ENCODE data around the gene LTO1.
"Not testable (repeated sequence)": the region's sequence is repeated elsewhere in the genome, so short reads cannot be mapped to it uniquely, and the experiment has no call there.

Gene LTO1

DNA sequence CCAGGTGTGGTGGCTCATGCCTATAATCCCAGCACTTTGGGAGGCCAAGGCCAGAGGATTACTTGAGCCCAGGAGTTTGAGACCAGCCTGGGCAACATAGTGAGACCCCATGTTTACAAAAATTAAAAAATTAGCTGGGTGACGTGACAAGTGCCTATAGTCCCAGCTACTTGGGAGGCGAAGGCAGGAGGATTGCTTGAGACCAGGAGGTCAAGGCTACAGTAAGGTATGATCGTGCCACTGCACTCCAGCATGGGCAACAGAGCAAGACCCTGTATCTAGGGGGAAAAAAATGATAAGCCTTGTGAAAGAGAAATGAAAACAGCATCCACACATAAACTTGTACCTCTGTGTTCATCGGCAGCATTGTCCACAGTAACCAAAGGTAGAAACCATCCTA lies 42.3 kb downstream of the LTO1 start:
- DNase-seq = no peak

DNA sequence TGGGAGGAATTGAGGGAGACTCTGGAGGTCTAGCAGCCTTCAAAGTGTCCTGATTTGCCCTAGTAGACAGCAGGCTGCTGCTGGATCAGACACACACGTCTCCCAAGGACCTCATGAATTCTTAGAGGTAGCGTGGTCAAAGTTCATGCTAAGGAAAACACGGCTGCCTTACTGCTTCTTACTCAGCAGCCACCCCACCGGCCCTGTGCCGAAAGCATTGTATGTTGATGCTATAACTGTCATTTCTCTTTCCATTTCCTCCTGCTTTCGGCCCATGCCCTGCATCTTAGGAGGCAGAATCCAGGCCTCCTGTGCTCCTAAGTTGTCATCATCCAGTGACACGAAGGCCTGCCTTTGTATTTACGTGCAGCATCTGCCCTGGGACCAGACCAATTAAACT lies 44.7 kb downstream of the LTO1 start:
- DNase-seq = no peak

DNA sequence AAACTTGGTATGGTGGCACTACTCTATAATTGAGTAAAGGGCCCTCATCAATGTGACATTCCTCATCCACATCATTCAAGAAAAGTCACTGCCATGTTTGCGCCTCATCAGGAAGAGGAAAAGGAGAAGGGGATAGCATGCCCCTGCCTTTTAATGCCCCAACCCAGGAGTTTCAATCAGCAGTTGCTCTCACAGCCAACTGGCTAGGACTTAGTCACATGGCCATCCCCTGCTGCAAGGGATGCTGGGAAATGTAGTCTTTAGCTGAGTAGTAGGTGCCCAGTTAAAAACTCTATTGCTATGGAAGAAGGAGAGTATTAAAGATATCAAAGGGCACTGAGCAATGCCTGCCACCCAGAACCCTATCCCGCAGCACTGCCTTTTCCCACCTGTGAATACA lies 45.1 kb downstream of the LTO1 start:
- no peak for DNase-seq

GRCh38 chr11:69627551-69627950 lies 47.6 kb downstream of the LTO1 start:
- DNase-seq = no peak

- DNase-seq = no peak
Measured at GRCh38 chr11:69625476-69625875, 49.7 kb downstream of the LTO1 start.

GRCh38 chr11:69624293-69624692 lies 50.9 kb downstream of the LTO1 start:
- DNase-seq = no peak

DNA sequence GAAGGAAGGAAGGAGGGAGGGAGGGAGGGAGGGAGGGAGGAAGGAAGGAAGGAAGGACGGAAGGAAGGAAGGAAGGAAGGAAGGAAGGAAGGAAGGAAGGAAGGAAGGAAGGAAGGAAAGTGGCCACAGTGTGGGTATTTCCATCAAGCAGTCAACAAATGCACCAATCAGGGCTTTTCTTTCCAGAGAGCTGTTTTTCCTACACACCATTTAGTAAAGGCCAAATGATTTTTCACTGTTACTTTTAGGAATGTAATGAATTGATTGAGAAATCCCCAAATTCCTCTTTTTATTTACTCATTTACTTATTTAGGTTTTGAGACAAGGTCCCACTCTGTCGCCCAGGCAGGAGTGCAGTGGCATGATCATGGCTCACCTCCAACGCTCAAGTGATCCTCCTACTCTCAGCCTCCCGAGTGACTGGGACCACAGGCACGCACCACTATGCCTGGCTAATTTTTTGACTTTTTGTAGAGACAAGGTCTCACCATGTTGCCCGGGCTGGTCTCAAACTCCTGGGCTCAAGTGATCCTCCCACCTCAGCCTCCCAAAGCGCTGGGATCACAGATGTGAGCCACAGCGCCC lies 53.0 kb downstream of the LTO1 start:
- DNase-seq = not testable (repeated sequence)

- DNase-seq = no peak
Measured at GRCh38 chr11:69620683-69621290, 54.4 kb downstream of the LTO1 start.

DNA sequence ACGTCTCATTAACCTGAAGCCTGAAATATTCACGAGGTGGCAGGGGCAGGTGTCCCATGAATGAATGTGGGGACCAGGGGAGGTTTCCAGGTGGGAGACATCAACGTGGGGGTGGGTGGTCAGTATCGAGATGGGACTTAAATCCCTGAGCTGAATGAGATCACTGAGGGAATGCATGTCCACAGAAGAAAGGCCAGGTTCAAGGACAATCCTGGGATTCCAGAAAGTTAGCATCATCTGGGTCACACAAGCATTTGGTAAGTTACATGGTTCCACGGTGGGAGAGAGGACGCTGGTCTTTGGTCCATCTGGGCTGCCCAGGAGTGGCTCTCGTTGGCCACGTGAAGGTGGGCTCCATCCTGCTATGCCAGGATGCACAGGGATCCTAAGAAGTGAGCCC lies 56.9 kb downstream of the LTO1 start:
- no peak for DNase-seq

DNA sequence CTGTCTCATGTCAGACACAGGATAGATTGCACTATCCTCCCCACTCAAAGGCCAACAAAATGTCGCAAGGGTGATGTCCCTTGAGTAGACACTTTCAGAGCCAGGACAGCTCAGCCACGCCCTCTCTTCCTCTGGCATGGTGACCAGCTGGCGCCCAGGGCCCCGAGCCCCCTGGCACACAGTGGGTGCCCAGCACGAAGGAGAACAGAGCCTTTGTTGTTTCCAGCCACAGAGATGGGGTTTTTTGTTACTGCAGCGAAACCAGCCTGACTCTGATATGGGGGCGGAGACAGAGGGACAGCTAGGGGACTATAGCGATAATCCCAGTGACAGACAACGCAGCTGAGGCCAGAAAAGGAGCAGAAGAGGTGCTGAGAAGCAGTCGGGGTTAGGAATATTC lies 57.5 kb downstream of the LTO1 start:
- DNase-seq = no peak

DNA sequence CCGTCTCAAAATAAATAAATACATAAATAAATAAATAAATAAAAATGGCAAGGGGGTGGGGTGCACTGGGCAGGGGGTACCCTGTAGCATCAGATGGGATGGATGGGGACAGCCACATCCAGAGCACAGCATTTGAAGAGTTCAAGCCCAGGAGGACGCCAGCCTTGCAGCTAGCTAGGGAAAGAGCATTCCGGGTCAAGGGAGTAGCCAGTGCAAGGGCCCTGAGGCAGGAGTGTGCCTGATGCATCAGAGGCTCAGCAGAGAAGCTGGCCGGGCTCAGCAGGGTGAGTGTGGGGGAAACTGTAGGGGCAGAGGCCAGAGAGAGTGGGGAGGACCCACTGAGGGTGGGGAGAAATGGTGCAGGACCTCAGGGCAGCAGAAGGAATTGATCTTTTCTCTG lies 57.9 kb downstream of the LTO1 start:
- no peak for DNase-seq
